Stimulated activated CD8-positive, alpha-beta memory T cell treated with anti-CD3 and anti-CD28 coated beads, Interleukin-7, amount 100 ng/mL, for 48 hours (primary cell): Measurements from ENCODE around the gene ZWILCH.
A peak's percentile ranks its signal among the peaks of the same experiment; 100 is the strongest.
"Not testable (repeated sequence)": the region's sequence is repeated elsewhere in the genome, so short reads cannot be mapped to it uniquely, and the experiment has no call there.

Experiments
- DNase-seq, 2 donors: peaks; one replicate each; pipeline ENCODE4 v3.0.0-alpha.2; 2020; ENCODE audit warnings: low read depth in 1 of 2; ENCODE audit errors: extremely low read depth in 1 of 2

The ZWILCH gene

DNA sequence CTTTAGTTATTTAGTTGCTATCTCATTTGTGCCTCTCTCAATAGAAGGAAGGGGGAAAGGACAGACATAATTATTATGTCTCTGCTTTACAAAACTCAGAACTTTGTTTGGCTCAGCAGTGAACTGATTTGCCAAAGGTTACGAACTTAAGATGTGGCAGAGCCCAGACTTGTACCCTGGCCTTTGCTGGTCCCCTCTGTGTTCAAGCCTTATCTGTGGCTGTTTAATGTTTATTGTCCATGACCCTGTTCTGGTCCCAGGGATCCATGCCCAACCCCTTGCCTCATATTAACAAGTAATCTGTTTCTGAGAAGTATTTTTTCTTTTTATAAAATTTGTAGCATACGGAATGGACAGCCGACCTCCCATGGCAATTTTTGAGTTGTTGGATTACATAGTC, 18.2 kb upstream of the ZWILCH start:
- no peak for DNase-seq

DNA sequence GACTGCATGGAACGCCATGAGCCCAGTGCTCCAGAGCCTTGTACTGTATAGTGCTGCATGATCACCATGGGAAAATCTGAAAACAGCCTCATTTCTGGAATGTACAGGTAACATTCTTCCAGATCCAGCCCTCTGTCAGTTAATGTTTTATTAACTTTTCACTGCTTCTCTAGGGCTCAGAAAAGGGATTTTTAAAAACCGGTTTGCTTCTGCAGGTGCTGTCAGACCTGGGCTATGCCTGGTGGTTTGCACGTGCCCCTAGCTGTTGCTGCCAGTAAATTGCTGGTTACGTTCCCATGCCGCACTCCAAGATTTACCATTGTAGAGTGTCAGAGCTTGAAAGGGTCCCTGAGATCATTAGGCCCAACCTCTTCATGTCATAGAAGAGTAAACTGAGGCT, 16.6 kb upstream of the ZWILCH start:
- DNase-seq: no peak

- DNase-seq: no peak
Measured at GRCh38 chr15:66489179-66489791, 15.8 kb upstream of the ZWILCH start.

DNA sequence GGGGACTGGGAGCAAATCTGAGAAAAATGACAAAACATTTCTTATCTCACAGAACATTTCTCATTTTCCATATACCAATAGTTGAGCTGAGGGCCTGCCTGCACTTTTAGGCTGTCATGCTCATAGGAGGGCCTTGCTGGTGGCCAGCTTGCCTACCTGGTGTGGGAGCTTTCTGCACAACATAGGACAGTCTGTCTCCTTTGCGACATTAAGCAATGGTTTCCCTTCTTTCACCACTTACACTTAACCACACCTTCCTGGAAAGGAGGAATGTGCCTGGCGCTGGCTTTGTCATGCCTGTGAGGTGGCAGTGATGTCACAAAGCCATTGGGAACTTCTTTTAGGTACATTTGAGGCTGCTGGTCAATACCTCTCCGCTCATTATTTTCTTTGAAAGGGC, 13.3 kb upstream of the ZWILCH start:
- DNase-seq: no peak

DNA sequence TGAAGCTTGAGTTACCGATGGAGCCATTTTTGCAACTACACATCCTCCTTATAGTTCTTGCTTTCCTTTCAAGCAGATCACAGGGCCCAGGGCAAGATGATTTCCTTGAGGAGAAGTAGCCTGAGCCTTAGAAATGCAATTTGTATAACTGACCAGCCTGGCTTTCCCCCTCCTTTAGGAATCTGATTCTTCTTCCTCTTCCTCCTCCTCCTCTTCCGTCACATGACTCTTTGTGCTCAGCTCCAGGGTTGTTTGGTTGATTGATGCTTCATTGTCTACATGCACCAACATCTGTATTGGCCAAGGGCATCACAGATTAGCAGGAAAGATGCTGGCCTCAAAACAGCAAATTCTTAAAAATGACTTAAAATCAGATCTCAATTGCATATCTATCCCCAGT, 10.9 kb upstream of the ZWILCH start:
- no peak for DNase-seq

- DNase-seq: no peak
Measured at GRCh38 chr15:66496951-66497501, 8.1 kb upstream of the ZWILCH start.

- DNase-seq: peak; percentile 95 to 98
Measured at GRCh38 chr15:66497502-66498455, 7.3 kb upstream of the ZWILCH start, which contains the start of gene SNAPC5. Gene SNAPC5 (minus strand): TSS chr15:66497762. CDS start chr15:66497731, 31 bp downstream.

- no peak for DNase-seq
Measured at GRCh38 chr15:66498501-66499386, 6.4 kb upstream of the ZWILCH start.

DNA sequence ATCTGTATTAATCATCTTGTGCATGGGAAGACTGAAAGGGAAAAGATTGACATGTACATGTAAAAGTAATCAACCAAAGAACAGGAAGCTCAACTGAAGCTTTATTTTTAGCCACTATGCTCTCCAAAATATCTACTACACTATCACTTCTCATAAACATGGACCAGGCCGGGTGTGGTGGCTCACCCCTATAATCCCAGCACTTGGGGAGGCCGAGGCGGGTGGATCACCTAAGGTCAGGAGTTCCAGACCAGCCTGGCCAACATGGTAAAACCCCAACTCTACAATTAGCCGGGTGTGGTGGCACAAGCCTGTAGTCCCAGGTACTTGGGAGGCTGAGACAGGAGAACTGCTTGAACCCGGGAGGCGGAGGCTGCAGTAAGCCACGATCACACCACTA, 4.8 kb upstream of the ZWILCH start:
- not testable (repeated sequence) for DNase-seq

- no peak for DNase-seq
Measured at GRCh38 chr15:66502491-66502890, 2.6 kb upstream of the ZWILCH start.

GRCh38 chr15:66503041-66503648, 2.0 kb upstream of the ZWILCH start:
- DNase-seq: not testable (repeated sequence)

GRCh38 chr15:66503780-66504562, 1.2 kb upstream of the ZWILCH start:
- no peak for DNase-seq

GRCh38 chr15:66505430-66505811, 295 bp downstream of the ZWILCH start:
- no peak for DNase-seq

DNA sequence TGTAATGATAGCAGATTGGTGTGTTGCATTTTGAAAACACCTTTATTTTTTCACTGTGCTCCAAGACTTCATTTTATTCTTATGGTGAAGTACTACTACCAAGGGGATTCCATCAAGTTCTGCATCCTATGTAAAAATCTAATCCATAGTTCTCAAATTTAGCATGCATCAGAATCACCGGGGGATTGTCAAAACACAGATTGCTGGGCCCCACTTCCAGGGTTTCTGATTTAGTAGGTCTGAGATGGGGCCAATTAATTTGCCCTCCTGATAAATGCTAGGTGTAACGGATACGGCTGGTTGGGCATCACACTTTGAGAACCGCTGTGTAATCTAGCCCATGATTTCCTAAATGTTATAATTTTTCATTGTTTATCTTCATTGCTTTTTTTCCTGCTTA, 692 bp downstream of the ZWILCH start:
- no peak for DNase-seq

GRCh38 chr15:66508293-66508883, 3.3 kb downstream of the ZWILCH start:
- no peak for DNase-seq

DNA sequence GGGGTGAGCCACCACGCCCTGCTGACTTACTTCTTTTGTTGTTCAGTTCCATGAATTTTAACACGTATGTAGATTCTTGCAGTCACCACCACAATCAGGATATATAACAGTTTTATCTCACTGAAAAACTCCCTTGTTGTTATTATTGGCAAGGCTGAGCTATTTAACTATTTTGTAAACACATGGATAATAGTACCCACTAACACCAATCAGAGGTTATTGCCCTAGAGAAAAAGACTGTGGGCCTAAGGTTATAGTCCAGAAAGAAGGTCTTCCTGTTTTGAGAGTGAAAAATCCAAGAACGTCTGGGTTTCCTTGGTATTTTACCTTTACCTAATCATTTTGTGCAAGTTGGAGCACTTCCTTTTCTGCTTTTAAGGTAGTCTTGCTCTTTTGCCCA, 9.5 kb downstream of the ZWILCH start:
- DNase-seq: no peak

- DNase-seq: no peak
Measured at GRCh38 chr15:66515901-66516322, 10.8 kb downstream of the ZWILCH start.

- no peak for DNase-seq
Measured at GRCh38 chr15:66523926-66524325, 18.8 kb downstream of the ZWILCH start.

- DNase-seq: no peak
Measured at GRCh38 chr15:66524838-66525237, 19.7 kb downstream of the ZWILCH start.
